CD8-positive, alpha-beta memory T cell (primary cell): ENCODE data around the gene PRRX2. TPM values are rescaled to one million over a fixed set of nuclear protein-coding genes. Genes with fewer than 3 reads are reported as not detected.
"Not testable (repeated sequence)": the region's sequence is repeated elsewhere in the genome, so short reads cannot be mapped to it uniquely, and the experiment has no call there.

Experiments used
- CTCF ChIA-PET: fragments of 350-600 bp; sonication (Branson Sonifier 250); formaldehyde crosslinking; loops from one replicate; lab custom pipeline; 2021; ENCODE audit warnings: antibody characterized with exemption; lab: Charles Lee
- POLR2A ChIA-PET: fragments of 350-600 bp; sonication (Branson Sonifier 250); formaldehyde crosslinking; loops from one replicate; lab custom pipeline; 2021; ENCODE audit warnings: antibody characterized with exemption; lab: Charles Lee
- DNase-seq, 5 donors: peaks; one replicate each; pipeline versions ENCODE4 v3.0.0 to v3.0.0-alpha.2; 2020 to 2022; ENCODE audit warnings: mixed read lengths in 1 of 5
- H3K27ac ChIP-seq: one replicate; pipeline ENCODE4 v1.7.0; 2013; ENCODE audit warnings: low read depth, mild to moderate bottlenecking, low read length, moderate library complexity
- H3K27me3 ChIP-seq: 2 replicates; pipeline ENCODE4 v1.7.0; 2013; ENCODE audit warnings: low read length, mild to moderate bottlenecking; ENCODE audit not compliant: insufficient read depth, poor library complexity, severe bottlenecking
- H3K36me3 ChIP-seq: 2 replicates; pipeline ENCODE4 v1.7.0; 2013; ENCODE audit warnings: mild to moderate bottlenecking, low read length, moderate library complexity; ENCODE audit not compliant: insufficient read depth
- H3K4me1 ChIP-seq: 2 replicates; pipeline ENCODE4 v1.7.0; 2013; ENCODE audit warnings: mild to moderate bottlenecking, low read length, moderate library complexity; ENCODE audit not compliant: insufficient read depth
- H3K4me3 ChIP-seq: 2 replicates; pipeline ENCODE4 v1.7.0; 2013; ENCODE audit warnings: mild to moderate bottlenecking, low read length
- H3K9me3 ChIP-seq: 2 replicates; pipeline ENCODE4 v1.7.0; 2013; ENCODE audit warnings: mild to moderate bottlenecking, low read length
- H3K27ac Mint-ChIP-seq, 8 donors: one replicate each; pipeline ENCODE4 v1.8.0; 2020 to 2021; ENCODE audit warnings: mixed read lengths in 8 of 8, mild to moderate bottlenecking in 6 of 8, inconsistent platforms in 3 of 8, moderate library complexity in 3 of 8
- H3K27me3 Mint-ChIP-seq, 2 donors: one replicate each; pipeline ENCODE4 v1.8.0; 2020 to 2021; ENCODE audit warnings: mixed read lengths in 2 of 2, mild to moderate bottlenecking in 1 of 2, moderate library complexity in 1 of 2
- H3K36me3 Mint-ChIP-seq, 3 donors: one replicate each; pipeline ENCODE4 v1.8.0; 2020 to 2021; ENCODE audit warnings: mixed read lengths in 3 of 3, inconsistent platforms in 1 of 3, mild to moderate bottlenecking in 1 of 3
- H3K4me1 Mint-ChIP-seq, 3 donors: one replicate each; pipeline ENCODE4 v1.8.0; 2020 to 2021; ENCODE audit warnings: mixed read lengths in 3 of 3, inconsistent platforms in 1 of 3, mild to moderate bottlenecking in 1 of 3
- H3K4me3 Mint-ChIP-seq, 7 donors: one replicate each; pipeline ENCODE4 v1.8.0; 2020 to 2021; ENCODE audit warnings: mixed read lengths in 7 of 7, mild to moderate bottlenecking in 6 of 7, moderate library complexity in 4 of 7, inconsistent platforms in 2 of 7
- H3K9me3 Mint-ChIP-seq, 5 donors: one replicate each; pipeline ENCODE4 v1.8.0; 2020 to 2022; ENCODE audit warnings: mixed read lengths in 5 of 5, mild to moderate bottlenecking in 3 of 5, moderate library complexity in 2 of 5, inconsistent platforms in 1 of 5
- polyA plus RNA-seq: library from polyadenylated mRNA; unstranded; fragments of 300-500 nt; fragmentation: Illumina TruSeq; gene quantifications from one replicate; pipeline ENCODE4 v1.2.3, GENCODE V29; 2021
- total RNA-seq, 2 experiments: library from RNA; stranded (reverse); gene quantifications; one replicate each; pipeline ENCODE4 v1.2.3, GENCODE V29; 2021

Gene PRRX2
- total and polyA plus RNA-seq, 3 experiments from 2014 or later = 0.35 to 0.66 TPM; not detected in 1

DNA sequence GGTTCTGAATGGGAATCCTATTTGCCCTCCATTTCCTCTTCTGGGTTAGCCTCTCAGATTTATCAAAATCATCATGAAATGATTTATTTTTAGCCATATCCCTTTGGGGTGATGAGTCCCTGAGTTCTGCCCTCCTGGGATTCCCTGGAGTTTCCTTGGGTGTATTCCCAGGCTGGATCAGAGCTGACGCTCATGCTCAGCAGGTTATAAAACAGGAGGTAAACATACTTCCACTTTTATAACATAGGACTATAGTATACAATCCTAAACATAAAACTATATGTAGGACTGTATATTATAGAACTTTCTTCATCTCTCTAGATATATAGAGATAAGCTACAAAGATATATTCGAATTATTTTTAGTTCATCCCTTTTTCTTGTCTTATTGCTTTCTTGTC is 4.4 kb upstream of the PRRX2 start:
- Mint-ChIP-seq H3K27me3 (peaks cover 11 to 14% of the 10 kb centered on the region in 2 donors), H3K9me3 (no peaks in the 10 kb centered on the region), H3K27ac (no peak overlapping the region), H3K4me3 (peak overlapping the region in 1 of 7 donors; percentile 57), H3K36me3 (no peaks in the 10 kb centered on the region), H3K4me1 (peaks cover 3 to 8% (median 4%) of the 10 kb centered on the region in 3 donors)
- Histone ChIP-seq H3K27ac (no peak overlapping the region), H3K4me1 (no peaks in the 10 kb centered on the region), H3K27me3 (no peaks in the 10 kb centered on the region), H3K9me3 (no peaks in the 10 kb centered on the region), H3K36me3 (no peaks in the 10 kb centered on the region), H3K4me3 (no peak overlapping the region)
- ChIA-PET POLR2A (no interaction called here), CTCF (interaction anchor here (0.6 kb wide), 1 partner anchor 35 kb away, joined by 3 read pairs; the partner anchor contains the start of gene NTMT1)
- DNase-seq = no peak

DNA sequence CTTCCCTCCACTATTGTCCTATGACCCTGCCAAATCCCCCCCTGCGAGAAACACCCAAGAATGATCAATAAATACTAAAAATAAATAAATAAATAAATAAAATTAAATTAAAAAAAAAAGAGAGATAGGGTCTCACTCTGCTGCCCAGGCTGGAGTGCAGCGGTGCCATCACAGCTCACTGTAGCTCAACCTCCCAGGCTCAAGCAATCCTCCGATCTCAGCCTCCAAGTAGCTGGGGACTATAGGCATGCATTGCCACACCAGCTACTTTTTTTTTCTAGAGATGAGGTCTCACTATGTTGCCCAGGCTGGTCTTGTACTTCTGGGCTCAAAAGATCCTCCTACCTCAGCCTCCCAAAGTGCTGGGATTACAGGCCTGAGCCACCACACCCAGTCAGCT is 3.2 kb upstream of the PRRX2 start:
- not testable (repeated sequence) for H3K9me3 ChIP-seq, H3K4me3 ChIP-seq, H3K27ac Mint-ChIP-seq, DNase-seq, H3K9me3 Mint-ChIP-seq, H3K27ac ChIP-seq, H3K4me1 Mint-ChIP-seq, H3K4me3 Mint-ChIP-seq, H3K27me3 ChIP-seq, H3K36me3 Mint-ChIP-seq, H3K36me3 ChIP-seq, H3K4me1 ChIP-seq
- CTCF ChIA-PET = interaction anchor here (0.8 kb wide), 1 partner anchor 19 kb away, joined by 3 read pairs; no protein-coding TSS in a partner anchor
- peaks cover 12 to 15% of the 10 kb centered on the region in 2 donors for H3K27me3 Mint-ChIP-seq
- POLR2A ChIA-PET = interaction anchor here (0.6 kb wide), 1 partner anchor 257 kb away, joined by 3 read pairs; no protein-coding TSS in a partner anchor

DNA sequence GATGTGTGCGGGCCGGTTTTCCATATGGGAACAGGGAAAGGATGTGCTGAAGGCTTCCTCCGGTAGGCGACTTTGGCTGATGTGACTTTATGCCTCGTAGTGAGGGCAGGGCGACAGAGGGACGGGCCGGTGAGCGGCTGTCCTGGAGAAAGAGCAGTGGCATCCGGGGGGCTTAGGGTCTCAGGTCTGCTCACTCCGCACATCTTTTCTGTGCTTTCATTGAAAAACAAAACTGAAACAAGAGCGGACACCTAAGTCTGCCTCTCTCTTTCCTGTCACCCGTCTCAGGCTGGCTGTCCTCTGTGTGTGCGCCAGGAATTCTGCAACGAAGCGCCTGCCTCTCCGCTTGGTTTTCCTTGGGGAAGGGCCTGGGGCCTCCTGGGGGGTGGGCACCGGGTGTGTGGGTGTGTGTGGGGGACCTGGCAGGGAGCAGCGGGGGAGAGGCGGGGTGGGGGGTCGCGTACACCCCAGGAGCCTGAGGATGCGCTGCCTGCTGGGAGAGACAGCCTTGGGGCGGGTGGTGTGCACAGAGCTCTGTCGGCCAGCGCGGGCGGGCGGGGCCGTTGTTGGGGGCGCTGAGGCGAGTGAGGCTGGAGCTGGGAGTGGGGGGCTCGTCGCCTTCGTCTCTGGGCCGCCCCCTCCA is 580 bp upstream of the PRRX2 start:
- Mint-ChIP-seq H3K27me3 (peaks cover 18 to 20% of the 10 kb centered on the region in 2 donors), H3K36me3 (no peaks in the 10 kb centered on the region), H3K4me3 (peak overlapping the region; percentile 60 to 82 (median 80)), H3K9me3 (no peaks in the 10 kb centered on the region), H3K27ac (peak overlapping the region in 3 of 8 donors; percentile 32 to 81 (median 43)), H3K4me1 (peaks cover 3 to 8% (median 4%) of the 10 kb centered on the region in 3 donors)
- H3K27me3 ChIP-seq = no peaks in the 10 kb centered on the region
- H3K36me3 ChIP-seq = no peaks in the 10 kb centered on the region
- ChIA-PET POLR2A (no interaction called here), CTCF (no interaction called here)
- H3K9me3 ChIP-seq = no peaks in the 10 kb centered on the region
- no peaks in the 10 kb centered on the region for H3K4me1 ChIP-seq
- DNase-seq = peak in 1 of 5 donors; percentile 14
- peak overlapping the region; percentile 32 for H3K4me3 ChIP-seq
- H3K27ac ChIP-seq = no peak overlapping the region

DNA sequence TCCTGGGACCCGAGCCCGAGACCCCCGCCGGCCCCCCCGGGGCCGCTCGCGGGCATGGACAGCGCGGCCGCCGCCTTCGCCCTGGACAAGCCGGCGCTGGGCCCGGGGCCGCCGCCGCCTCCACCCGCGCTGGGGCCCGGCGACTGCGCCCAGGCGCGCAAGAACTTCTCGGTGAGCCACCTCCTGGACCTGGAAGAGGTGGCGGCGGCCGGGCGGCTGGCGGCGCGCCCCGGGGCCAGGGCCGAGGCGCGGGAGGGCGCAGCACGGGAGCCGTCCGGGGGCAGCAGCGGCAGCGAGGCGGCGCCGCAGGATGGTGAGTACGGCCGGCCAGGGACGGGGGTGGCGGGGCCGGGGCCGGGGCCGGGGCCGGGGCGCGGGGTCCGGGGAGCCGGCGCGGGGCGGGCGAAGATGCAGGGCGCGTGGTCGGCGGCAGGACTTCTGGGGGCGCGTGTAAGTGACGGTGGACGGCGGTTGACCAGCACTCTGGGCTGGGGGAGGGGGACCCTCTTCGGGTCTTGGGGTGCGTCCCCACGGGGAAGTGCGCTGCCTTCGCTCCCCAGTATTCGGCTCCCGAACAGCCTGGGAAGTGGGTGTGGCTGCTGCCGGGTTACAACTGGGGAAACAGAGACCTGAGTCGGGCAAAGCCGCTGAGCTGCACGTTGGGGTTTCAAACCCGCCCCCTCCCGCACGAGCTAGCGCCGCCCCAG is 520 bp downstream of the PRRX2 start:
- H3K4me1 ChIP-seq = no peaks in the 10 kb centered on the region
- H3K36me3 ChIP-seq = no peaks in the 10 kb centered on the region
- peak overlapping the region in 4 of 7 donors; percentile 44 to 80 (median 54) for H3K4me3 Mint-ChIP-seq
- peaks cover 3 to 8% (median 4%) of the 10 kb centered on the region in 3 donors for H3K4me1 Mint-ChIP-seq
- no peak for DNase-seq
- no peak overlapping the region for H3K27ac ChIP-seq
- no peaks in the 10 kb centered on the region for H3K27me3 ChIP-seq
- no peaks in the 10 kb centered on the region for H3K9me3 ChIP-seq
- H3K27ac Mint-ChIP-seq = no peak overlapping the region
- CTCF ChIA-PET = no interaction called here
- POLR2A ChIA-PET = no interaction called here
- H3K4me3 ChIP-seq = no peak overlapping the region
- H3K36me3 Mint-ChIP-seq = no peaks in the 10 kb centered on the region
- H3K9me3 Mint-ChIP-seq = no peaks in the 10 kb centered on the region
- peaks cover 20 to 22% of the 10 kb centered on the region in 2 donors for H3K27me3 Mint-ChIP-seq

DNA sequence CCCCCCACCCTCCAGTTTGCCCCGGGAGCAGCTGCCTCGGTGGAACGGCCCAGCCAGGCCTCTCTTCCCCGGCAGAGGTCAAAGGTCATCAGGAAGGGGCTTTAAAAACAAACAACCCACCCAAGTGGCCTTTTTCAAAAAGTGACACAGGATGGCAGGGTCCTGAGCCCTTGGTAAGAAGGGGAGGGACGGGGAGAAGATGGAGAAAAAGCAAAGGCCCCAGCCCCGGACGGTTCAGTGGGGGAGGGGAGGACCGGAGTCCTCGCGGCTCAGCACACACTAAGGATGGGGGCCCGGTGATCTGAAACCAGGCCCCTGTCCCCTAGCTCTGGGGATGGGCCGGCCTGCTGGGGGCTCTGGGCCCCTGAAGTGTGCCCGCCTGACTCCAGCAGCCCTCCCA is 1.1 kb downstream of the PRRX2 start:
- H3K4me3 Mint-ChIP-seq = peak overlapping the region in 2 of 7 donors; percentile 16 to 44
- Histone ChIP-seq H3K36me3 (no peaks in the 10 kb centered on the region), H3K27me3 (no peaks in the 10 kb centered on the region), H3K4me1 (no peaks in the 10 kb centered on the region), H3K4me3 (no peak overlapping the region), H3K27ac (no peak overlapping the region), H3K9me3 (no peaks in the 10 kb centered on the region)
- CTCF ChIA-PET = no interaction called here
- no peaks in the 10 kb centered on the region for H3K36me3 Mint-ChIP-seq
- no peak for DNase-seq
- peaks cover 3 to 8% (median 4%) of the 10 kb centered on the region in 3 donors for H3K4me1 Mint-ChIP-seq
- peaks cover 20 to 22% of the 10 kb centered on the region in 2 donors for H3K27me3 Mint-ChIP-seq
- no peaks in the 10 kb centered on the region for H3K9me3 Mint-ChIP-seq
- POLR2A ChIA-PET = no interaction called here
- H3K27ac Mint-ChIP-seq = no peak overlapping the region

DNA sequence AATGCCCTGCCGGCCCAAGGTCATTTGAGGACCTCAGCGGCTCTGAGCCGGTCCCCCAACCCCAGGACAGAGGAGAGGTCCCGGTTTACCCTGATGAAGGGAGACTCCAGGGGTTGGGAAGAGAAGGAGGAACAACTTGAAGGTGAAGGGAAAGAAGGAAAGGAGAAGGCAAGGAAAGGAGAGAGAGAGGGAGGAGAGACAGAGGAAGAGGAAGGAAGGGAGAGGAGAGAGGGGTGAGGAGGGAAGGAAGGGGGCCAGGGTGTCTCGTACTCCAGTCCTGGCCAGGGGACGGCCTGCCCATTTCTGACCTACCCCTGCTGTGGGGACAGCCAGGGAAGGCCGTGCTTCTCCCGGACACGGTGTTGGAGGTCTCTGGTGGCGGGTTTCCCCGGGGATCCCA is 1.9 kb downstream of the PRRX2 start:
- Histone ChIP-seq H3K27me3 (no peaks in the 10 kb centered on the region), H3K4me1 (no peaks in the 10 kb centered on the region), H3K27ac (no peak overlapping the region), H3K4me3 (no peak overlapping the region), H3K36me3 (no peaks in the 10 kb centered on the region), H3K9me3 (no peaks in the 10 kb centered on the region)
- Mint-ChIP-seq H3K9me3 (no peaks in the 10 kb centered on the region), H3K27ac (no peak overlapping the region), H3K4me1 (peaks cover 3 to 8% (median 4%) of the 10 kb centered on the region in 3 donors), H3K27me3 (peaks cover 20 to 22% of the 10 kb centered on the region in 2 donors), H3K36me3 (no peaks in the 10 kb centered on the region), H3K4me3 (peak overlapping the region in 1 of 7 donors; percentile 29)
- no peak for DNase-seq
- ChIA-PET CTCF (no interaction called here), POLR2A (no interaction called here)

DNA sequence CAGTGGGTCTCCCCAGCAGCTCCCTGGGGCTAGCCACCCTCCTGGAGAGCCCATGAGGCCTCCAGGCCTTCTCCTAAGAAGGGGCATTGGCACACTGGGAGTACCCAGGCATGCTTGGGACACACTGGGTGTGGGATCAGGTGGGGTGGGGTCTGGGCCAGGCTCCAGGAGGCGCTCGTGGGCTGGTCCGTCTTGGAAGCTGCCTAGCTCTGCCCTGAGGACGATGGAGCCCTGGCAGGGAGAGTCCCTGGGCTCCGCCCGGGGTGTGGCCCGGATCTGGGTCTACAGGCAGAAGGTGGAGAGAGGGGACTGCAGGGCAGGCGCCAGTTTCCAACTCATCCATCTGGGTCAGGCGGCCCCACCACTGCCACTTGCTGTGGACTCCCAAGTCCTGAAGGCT is 2.4 kb downstream of the PRRX2 start:
- no peak overlapping the region for H3K4me3 Mint-ChIP-seq
- CTCF ChIA-PET = no interaction called here
- H3K27me3 Mint-ChIP-seq = peaks cover 17 to 20% of the 10 kb centered on the region in 2 donors
- Histone ChIP-seq H3K9me3 (no peaks in the 10 kb centered on the region), H3K4me1 (no peaks in the 10 kb centered on the region), H3K4me3 (no peak overlapping the region), H3K27ac (no peak overlapping the region), H3K36me3 (no peaks in the 10 kb centered on the region), H3K27me3 (no peaks in the 10 kb centered on the region)
- DNase-seq = no peak
- H3K4me1 Mint-ChIP-seq = peaks cover 3 to 8% (median 4%) of the 10 kb centered on the region in 3 donors
- H3K36me3 Mint-ChIP-seq = no peaks in the 10 kb centered on the region
- POLR2A ChIA-PET = no interaction called here
- no peaks in the 10 kb centered on the region for H3K9me3 Mint-ChIP-seq
- H3K27ac Mint-ChIP-seq = no peak overlapping the region

DNA sequence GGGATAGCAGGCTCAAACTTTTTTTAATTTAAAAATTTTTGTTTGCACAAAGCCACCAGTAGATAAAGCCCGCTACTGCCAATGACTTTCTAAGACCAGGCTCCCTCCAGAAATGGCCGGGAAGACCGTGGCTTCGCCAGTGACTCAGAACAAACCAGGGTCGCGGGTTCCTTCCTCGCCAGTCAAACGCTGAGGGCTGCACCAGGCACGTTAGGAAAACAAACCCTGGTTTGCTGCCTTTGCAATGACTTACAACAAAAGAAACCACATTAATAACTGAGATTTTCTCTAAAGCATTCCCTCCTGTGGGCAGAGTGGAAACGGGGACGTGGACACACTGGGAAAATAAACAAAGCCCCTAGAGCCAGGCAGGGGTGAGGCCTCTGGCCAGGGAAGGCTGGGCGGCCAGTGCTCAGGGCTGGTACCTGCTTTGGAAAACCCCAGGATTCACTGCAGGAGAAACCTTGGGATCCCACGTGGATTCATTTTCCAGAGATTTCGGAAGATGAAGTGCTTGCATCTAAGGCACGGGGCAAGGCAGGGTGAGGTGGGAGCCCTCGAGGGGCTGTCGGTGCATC is 3.8 kb downstream of the PRRX2 start:
- no peak overlapping the region for H3K4me3 ChIP-seq
- Mint-ChIP-seq H3K27me3 (peaks cover 14 to 20% of the 10 kb centered on the region in 2 donors), H3K27ac (no peak overlapping the region), H3K4me3 (peak overlapping the region in 1 of 7 donors; percentile 36), H3K36me3 (no peaks in the 10 kb centered on the region), H3K9me3 (no peaks in the 10 kb centered on the region), H3K4me1 (peaks cover 3 to 8% (median 4%) of the 10 kb centered on the region in 3 donors)
- H3K4me1 ChIP-seq = no peaks in the 10 kb centered on the region
- H3K9me3 ChIP-seq = no peaks in the 10 kb centered on the region
- no peaks in the 10 kb centered on the region for H3K36me3 ChIP-seq
- H3K27me3 ChIP-seq = no peaks in the 10 kb centered on the region
- POLR2A ChIA-PET = no interaction called here
- CTCF ChIA-PET = no interaction called here
- H3K27ac ChIP-seq = no peak overlapping the region
- DNase-seq = no peak
